Dermis microvascular lymphatic vessel endothelial cell (primary cell): ENCODE measurements around the gene PTDSS2. TPM values are rescaled to one million over a fixed set of nuclear protein-coding genes. Genes with fewer than 3 reads are reported as not detected.
A peak's percentile ranks its signal among the peaks of the same experiment; 100 is the strongest.
"Not testable (repeated sequence)": the region's sequence is repeated elsewhere in the genome, so short reads cannot be mapped to it uniquely, and the experiment has no call there.

Experiments used
- DNase-seq, 2 donors: peaks; one replicate each; pipeline versions ENCODE4 v3.0.0 to v3.0.0-alpha.2; 2010; ENCODE audit warnings: low read depth in 2 of 2
- total RNA-seq: library from RNA; depleted of rRNA; stranded (reverse); fragments of >200 nt; gene quantifications from 2 replicates; pipeline ENCODE4 v1.2.1, GENCODE V29; 2014

PTDSS2 gene
- total RNA-seq, 1 donor from 2014 or later: 19.4 TPM

DNA sequence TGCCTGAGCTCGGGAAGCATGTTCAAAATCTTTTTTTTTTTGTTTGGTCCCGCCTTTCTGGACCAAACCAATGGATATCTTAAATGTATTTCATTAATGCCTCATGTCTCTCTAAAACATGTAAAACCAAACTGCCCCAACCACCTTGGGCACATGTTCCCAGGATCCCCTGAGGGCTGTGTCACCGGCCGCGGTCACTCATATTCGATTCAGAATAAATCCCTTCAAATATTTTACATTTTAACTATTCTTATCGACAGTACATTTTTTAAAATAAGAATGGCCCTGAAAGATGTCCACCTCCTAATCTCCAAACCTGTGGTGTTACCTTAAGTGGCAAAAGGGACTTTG is 54.9 kb downstream of the PTDSS2 start:
- DNase-seq: no peak

DNA sequence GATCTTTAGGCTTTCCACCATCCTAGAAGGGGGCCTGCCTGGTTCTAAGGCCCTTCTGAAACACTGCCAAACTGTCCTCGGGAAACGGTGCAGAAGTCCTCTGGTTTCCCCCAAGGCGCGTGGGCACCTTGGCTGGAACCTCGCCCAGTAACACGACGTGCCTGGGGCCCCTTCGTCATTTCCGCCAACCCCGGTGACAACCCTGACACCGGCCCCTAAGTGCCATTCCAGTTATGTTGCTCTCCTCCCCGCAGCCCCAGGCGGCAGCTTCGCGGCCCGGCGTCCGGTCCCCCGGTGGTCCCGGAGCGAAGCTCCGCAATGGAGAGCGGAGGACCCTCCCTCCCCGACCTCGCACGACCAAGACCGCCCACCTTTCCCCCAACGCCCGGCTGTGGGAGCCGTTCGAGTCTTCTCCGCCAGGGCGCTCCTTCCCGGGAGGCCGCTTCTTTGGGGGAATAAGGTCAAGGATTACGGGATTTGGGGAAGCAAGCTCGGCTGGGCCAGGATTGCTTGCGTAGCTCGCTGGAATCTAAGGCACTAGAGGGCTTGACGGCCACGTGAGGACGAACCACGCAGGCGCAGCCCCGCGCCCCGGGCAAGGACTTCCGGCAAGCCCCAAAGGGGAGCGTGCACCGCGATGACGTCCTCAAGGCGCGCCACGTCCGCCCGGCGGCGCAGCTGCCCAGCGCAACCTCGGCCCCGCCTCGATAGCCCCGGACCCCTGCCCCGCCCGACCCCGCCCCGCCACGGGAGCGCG is 56.3 kb downstream of the PTDSS2 start:
- peak; percentile 95 to 98 for DNase-seq

DNA sequence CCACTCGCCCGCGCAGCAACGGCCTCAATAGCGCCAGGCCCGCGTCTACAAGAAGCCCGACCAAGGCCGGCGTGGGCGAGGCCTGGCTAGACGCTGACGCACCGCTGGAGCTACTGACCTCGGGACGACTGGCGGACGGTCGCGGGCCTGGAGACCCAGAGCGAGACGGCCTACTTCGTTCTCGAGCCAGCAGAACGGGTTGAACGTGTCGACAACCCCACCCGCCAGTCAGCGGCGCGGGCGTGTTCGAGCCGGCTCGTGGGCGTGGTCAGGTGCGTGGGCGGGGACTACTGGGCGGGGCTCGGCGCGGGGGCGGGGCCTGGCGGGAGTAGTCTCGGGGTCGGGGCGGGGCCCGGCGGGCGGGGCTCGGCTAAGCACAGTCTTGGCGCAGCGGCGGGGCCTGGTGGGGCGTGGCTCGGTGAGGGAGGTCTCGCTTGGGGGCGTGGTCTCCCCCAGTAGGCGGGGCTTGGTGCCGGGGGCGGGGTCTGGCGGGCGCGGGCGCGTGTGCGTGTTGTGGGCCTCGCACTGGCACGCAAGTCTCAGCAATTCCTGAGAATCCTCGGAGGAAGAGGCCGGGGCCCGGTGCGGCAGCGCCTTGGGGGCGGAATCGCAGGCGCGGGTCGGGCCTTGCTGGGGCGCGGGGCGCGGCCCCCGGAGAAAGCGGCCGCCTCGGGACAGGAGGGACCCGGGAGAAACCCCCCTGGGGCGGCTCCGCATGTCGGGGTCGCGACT is 57.1 kb downstream of the PTDSS2 start, which contains the start of gene RNH1:
Gene RNH1 (minus strand): TSS at position 248 of the 732 bp plus-strand sequence. CDS start 5,080 bp downstream, outside the sequence.
- DNase-seq: peak; percentile 81 to 96

DNA sequence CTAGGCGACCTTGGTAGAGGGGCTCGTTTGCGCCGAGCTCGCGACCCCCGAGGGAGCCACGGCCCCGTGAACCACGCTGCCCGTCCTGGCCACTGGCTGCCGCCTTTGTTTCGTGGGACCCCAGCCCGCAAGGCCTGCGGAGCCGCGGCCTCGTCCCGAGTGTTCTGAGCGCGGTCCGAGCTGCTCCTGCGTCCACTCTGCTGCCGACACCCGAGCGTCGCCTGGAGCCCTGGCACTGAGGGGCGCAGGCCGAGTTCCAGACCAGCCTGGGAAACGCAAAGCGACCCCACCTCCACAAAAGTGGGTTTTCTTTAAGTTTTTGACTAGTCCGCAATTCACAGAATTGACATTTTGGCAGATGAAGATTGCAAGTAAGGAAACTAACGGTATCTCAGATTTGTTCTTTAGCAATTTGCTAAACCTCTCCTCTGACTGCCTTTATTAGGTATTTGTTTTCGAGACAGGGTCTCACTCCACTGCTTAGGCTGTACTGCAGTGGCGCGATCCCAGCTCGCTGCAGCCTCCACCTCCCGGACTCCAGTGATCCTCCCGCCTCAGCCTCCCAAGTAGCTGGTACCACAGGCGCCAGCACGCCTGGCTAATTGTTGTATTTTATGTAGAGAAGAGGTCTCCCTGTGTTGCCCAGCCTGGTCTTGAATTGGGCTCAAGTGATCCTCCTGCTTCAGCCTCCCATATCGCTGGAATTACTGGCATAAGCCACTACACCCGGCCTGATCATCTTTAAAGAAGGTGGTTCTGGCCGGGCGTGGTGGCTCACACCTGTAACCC is 57.8 kb downstream of the PTDSS2 start:
- no peak for DNase-seq

DNA sequence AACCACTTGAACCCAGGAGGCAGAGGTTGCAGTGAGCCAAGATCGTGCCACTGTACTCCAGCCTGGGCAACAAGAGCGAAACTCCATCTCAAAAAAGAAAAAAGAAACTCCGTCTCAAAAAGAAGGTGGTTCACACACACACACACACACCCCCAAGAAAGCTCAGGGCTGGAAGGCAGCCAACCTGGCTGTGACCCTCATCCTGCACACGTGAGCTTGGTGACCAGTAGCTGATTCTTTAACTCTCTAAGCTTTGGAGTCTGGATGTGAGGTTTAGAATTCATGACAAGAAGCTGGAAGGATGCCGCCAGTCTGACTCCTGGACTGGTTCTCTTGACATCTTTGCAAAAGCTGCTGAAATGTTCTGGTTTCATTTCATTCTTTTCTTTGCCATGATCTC is 58.9 kb downstream of the PTDSS2 start:
- no peak for DNase-seq

DNA sequence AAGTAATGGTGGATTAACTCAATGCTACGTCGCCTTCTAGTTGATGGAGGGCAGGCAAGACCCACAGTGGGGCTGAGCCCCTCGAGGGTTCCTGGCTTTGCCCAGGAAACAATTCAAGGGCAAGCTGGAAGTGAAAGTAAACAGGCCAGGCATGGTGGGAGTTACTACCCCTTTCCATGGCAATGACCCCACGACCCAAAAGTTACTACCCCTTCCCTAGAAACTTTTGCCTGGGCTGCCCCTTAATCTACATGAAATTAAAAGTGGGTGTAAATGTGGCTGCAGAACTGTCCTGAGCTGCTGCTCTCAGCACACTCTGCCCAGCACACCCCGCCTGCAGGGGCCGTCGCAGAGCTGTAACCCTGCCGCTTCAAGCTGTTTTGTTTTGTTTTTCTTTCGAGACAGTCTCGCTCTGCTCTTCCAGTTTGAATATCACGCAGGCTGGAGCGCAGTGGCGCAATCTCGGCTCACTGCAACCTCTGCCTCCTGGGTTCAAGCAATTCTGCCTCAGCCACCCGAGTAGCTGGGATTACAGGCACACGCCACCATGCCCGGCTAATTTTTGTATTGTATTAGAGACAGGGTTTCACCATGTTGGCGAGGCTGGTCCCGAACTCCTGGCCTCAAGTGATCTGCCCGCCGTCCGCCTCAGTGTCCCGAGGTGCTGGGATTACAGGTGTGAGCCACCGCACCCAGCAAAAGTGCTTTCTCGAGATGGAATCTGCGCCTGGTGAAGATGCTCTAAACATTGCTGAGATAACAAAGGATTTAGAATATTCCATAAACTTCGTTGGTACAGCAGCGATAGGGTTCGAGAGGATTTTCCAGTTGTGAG is 62.9 kb downstream of the PTDSS2 start:
- DNase-seq: no peak

DNA sequence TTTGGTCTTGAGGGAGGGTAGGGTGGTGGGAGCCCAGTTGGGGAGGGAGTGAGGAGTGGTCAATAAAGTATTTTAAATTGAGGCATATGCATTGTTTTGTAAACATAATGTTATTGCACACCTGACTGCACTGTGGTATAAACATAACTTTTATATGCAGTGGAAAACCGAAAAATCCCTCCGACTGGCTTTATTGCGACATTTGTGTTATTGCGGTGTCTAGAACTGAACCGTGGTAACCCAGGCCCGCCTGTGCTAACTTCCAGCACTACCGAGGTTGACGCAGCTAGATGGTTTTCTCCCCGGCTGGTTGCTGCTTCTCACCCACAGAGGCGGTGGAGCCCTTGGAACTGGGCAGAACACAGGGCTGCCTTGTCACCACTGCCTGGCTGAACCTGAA is 64.5 kb downstream of the PTDSS2 start:
- DNase-seq: no peak

DNA sequence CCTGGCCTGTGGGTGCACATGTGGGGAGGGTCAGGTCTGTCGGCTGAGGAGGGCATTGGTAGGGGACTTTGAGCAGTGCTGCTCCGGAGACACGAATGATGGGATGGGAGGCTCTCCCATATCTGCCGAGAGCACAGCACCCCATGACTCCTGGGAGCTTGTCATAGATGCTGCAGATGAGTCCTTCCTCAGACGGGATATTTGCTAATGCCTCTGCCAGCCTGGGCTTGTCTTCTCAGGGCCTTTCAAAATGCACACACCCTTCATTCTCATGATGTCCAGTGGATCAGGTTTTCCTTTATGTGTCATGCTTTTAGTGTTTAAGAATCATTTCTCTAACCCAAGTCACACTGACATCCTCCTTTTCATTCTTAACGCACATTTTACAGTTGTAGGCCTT is 65.1 kb downstream of the PTDSS2 start:
- DNase-seq: no peak

DNA sequence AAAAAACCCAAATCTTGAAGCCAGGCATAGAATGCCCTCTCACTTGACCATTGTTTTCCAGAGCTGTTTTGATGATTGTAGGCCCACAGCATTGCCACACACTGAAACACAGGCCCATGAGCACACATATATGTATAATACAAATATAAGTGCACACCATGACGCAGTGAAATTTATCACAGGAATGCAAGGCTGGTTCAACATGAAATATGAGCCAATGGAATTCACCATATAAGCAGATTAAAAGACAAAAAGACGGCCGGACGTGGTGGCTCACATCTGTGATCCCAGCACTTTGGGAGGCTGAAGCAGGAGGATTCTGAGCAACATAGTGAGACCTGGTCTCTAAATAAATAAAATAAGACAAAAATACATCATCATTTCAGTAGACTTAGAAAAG is 66.3 kb downstream of the PTDSS2 start:
- no peak for DNase-seq

DNA sequence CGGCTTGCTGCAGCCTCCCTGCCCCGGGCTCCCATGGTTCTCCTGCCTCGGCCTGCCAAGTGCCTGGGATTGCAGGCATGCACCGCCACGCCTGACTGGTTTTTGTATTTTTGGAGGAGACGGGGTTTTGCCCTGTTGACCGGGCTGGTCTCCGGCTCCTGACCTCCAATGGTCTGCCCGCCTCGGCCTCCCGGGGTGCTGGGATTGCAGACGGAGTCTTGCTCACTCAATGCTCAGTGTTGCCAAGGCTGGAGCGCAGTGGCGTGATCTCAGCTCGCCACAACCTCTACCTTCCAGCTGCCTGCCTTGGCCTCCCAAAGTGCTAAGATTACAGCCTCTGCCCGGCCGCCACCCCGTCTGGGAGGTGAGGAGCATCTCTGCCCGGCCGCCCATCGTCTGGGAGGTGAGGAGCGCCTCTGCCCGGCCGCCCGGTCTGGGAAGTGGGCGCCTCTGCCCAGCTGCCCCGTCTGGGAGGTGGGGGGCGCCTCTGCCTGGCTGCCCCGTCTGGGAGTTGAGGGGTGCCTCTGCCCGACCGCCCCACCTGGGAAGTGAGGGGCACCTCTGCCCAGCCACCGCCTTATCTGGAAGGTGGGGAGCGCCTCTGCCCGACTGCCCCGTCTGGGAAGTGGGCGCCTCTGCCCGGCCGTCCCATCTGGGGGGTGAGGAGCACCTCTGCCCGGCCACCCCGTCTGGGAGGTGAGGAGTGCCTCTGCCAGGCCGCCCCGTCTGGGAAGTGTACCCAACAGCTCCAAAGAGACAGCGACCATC is 67.0 kb downstream of the PTDSS2 start:
- not testable (repeated sequence) for DNase-seq

DNA sequence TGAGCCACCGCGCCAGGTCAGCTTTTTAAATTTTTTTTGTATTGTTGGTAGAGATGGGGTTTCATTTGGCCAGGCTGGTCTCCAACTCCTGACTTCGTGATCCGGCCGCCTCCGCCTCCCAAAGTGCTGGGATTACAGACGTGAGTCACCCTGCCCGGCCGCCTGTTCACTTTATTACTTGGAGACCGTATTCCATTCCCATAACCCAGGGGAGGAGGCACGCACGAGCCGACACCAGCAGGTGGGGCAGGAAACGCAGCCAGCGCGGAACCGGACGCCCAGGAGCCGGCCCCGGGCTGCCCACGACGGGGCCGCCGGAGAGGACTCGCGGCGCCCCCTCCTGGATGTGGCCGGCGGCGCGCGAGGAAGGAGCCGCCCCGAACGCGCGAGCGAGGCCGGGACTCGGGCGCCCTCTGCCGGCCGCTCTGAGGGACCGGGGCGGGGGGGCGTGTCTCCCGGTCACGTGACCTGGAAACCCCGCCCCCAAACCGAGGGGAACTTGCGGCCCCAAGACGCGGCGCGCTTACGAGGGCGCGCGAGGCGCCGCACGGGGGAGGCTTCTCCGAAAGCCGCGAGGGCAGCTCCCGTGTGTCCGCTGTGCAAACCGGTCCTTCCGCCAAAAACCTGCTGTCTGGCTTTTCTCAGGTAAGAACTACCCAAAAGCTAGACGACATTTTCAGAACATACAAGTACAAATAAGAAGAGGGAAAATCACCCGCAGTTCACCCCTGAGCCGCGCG is 68.6 kb downstream of the PTDSS2 start:
- peak; percentile 90 to 97 for DNase-seq

DNA sequence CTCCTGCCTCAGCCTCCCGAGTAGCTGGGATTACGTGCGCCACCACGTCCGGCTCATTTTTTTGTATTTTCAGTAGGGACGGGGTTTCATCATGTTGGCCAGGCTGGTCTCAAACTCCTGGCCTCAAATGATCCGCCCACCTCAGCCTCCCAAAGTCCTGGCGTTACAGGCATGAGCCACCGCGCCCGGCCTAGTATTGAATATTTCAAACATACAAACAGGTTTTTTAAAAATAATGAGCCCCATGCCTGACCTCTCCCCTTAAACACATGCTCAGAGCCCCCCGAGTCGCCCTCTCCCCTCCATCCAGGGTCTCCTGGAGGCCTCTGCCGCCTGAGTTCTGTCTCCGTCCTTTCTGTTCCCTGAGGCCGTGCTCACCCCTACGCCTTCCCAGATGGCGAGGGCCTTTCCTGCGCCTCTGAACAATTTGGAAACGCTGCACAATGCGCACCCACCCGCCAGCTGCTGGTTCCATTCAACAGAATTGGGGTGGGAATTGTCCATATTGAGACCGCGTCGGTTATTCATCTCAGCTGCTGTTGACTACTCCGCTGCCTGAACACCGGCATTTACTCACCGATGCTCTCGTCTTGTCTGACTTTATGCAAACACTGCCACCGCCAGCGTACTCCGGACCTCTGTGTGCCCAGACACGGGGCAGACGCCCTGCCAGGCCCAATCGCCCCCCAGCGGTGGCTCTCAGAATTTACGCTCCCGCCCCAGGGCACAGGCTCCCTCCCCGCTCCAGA is 70.5 kb downstream of the PTDSS2 start:
- no peak for DNase-seq

DNA sequence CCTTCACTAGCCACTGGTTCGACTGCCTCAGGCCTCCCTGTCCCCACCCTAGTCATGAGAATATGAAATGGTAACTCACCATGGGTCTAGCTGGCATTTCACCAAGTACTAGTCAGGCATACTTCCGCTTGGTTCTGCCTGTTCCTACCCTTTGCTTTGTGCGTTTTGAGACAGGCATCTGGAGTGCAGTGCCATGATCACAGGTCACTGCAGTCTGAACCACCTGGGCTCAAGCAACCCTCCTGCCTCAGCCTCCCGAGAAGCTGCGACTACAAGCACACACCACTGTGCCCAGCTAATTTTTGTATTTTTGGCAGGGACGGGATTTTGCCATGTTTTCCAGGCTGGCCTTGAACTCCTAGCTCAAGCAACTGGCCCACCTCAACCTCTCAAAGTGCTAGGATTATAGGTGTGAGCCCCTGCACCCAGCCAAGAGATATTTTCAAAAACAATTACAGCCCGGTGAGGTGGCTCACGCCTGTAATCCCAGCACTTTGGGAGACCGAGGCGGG is 71.2 kb downstream of the PTDSS2 start:
- DNase-seq: no peak

DNA sequence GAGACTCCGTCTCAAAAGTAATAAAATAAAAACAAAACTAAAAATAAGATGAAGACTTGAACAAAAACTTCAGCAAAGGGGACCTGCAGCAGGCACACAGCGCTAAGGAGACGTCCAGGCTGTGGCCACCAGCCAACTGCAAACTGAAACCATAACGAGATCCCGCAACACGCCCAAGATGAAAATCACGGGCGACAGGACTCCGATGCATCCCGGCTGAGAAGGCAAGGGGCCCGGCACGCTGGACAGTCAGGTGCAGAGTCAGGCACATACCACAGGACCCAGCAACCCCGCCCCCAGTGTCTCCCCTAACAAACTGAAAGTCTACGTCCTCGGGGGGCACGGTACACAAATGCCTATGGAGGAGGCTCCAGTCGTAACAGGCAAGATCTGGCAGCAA is 76.1 kb downstream of the PTDSS2 start:
- no peak for DNase-seq

DNA sequence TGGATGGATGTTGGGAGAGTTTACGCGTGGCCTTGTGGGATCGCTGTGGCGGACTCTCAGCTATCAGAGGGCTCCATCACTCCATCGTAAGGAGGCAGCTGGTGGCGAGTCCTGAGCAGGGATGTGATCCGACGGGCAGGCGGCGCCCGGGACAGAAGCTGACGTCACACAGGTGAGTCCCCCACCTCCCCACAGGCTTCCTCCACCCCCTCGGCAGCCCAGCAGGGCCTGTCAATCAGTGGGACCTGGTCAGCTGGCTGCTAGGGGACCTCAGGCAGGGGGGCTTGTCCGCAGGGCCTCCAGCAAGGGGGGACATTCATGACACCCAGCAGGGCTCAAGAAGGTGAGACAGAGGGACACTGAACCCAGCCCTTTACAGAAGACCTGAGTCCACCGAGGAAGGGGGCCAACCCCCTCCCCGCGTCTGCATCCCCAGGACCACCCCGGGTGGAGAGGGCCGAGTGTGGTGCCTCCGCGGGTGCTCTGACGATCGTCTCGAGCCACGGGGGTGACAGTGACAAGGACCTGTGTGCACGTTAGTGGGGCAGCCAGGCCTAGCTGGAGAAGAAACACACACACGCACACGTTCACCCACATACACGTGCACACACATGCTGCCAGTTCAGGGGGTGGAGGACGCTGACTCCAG is 78.2 kb downstream of the PTDSS2 start:
- DNase-seq: no peak

DNA sequence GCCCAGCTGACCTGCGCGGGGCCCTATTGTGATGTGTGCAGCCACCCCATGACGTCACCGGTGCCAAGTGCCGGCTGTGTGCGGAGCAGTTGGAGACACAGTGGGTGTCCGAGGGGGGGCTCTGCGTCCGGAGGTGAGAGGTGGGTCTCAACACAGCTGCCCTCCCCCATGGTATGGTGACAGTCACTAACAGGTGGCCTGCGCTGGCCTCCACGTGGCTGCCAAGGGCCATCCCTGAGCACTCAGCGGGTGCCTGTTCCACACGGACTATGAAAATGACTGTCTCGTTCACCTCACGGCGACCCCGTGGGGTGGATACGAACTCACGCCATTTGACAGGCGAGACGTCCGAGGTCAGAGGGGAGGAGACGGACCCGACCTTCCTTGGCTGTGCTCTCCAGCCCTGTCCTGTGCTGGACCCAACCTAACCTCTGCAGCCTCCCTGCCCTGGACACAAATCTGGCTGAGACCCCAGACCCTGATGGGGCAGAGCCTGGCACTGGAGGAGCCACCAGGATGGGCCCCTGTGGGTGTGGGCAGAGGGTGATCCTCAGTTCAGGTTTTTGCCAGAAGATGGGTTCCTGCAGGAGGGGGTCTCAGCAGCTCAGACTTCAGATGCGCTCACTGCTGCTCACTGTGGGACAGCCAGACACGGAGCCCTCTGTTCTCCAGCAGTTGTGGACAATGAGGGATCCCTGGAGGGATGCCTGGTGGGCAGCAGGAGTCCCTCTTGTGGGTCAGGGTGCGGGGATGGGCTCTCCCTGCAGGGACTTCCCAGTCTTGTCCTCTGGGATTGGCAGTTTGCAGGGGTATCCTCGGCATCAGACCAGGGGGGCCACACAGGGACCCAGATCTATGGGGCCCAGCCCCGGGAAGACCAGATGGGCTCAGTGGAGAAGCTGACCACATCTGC is 79.0 kb downstream of the PTDSS2 start:
- no peak for DNase-seq

DNA sequence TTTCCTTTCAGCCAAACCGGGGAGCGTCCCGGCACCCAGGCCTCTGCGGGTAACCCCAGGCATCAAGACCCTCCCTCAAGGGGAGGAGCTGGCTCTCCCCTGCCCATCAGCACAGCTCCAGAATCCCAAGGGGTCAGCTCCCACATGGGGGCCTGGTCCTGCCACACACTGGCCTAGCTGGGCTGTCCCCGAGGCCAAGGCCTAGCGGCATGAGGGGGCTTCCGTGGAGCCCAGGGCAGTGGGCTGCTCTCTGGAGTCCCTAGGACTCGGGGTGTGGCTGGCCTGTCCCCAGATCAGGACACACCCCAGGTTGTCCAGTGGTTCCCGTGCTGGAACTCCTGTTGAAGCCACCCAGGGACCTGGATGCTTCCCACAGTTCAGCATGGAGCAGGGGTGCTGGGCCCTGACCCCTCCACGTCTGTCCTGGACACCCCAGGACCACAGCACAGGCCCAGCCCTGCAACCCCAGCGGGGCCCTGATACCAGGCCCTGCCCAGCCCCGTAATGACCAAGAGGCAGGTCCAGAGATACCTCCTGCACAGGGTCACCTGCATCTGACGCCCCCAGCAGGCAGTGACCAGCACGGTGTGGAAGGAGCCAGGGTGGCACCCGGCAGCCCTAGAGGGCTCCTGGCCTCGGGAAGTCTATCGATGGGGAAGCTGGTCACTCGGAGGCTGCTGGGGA is 79.8 kb downstream of the PTDSS2 start:
- DNase-seq: no peak
